Measurements from ENCODE around the gene ZNF652.

ZNF652 gene

DNA sequence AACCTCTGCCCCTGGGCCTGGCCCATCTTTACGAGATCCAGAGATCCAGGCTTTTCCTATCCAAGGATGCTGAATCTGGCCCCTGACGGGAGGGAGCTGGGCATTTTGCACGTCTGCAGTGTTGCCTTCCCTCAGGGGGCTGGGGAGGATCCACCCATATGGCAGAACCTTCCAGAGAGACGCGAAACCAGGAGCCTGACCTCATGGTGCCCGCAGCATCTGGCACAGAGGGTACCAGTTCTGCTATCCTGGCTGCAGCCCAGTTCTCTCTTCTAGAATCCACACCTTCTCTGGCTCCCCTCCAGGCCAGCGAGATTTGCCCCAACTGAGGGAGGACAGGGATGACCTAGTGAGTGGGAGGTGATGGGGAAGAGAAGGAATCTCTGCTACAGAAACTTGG lies 20.5 kb upstream of the ZNF652 start:
- no peak overlapping the region for H3K4me3 ChIP-seq (ENCODE audit: low read depth, low read length)
- H3K9ac ChIP-seq (ENCODE audit: low read depth, low read length), result no peak overlapping the region
- H3K9me3 ChIP-seq (ENCODE audit: control insufficient read depth, insufficient read depth, low read length), result no peaks in the 10 kb centered on the region
- H3K36me3 ChIP-seq (ENCODE audit: control insufficient read depth, insufficient read depth, low read length), result no peaks in the 10 kb centered on the region
- no peaks in the 10 kb centered on the region for H3K4me1 ChIP-seq (ENCODE audit: control insufficient read depth, insufficient read depth, low read length)
- H3K27me3 ChIP-seq (ENCODE audit: control insufficient read depth, insufficient read depth, low read length), result no peaks in the 10 kb centered on the region

DNA sequence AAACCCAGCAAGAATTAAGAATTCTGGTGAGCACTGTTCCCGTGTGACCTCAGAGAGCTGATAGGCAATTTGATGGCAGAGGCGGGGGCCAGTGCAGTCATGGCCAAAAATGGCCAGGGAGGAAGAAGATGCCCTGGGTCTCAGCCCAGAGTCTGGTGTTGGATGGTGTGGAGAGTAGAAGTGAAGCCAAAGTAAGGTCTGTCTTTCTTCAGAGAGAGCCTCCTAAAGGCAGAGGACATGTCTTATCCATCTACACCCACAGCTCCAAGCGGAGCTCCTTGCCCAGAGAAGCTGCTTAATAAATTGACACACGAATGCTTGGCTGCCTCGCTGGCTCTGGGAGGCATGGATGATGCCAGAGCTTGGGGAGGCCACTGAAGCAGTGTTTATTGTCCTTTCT lies 19.7 kb upstream of the ZNF652 start:
- Histone ChIP-seq H3K27me3 (ENCODE audit: control insufficient read depth, insufficient read depth, low read length) (no peaks in the 10 kb centered on the region), H3K36me3 (ENCODE audit: control insufficient read depth, insufficient read depth, low read length) (no peaks in the 10 kb centered on the region), H3K9ac (ENCODE audit: low read depth, low read length) (no peak overlapping the region), H3K4me3 (ENCODE audit: low read depth, low read length) (no peak overlapping the region), H3K4me1 (ENCODE audit: control insufficient read depth, insufficient read depth, low read length) (no peaks in the 10 kb centered on the region), H3K9me3 (ENCODE audit: control insufficient read depth, insufficient read depth, low read length) (no peaks in the 10 kb centered on the region)

GRCh38 chr17:49381033-49381432 lies 19.0 kb upstream of the ZNF652 start:
- Histone ChIP-seq H3K4me1 (ENCODE audit: control insufficient read depth, insufficient read depth, low read length) (peaks cover 6% of the 10 kb centered on the region), H3K36me3 (ENCODE audit: control insufficient read depth, insufficient read depth, low read length) (no peaks in the 10 kb centered on the region), H3K27me3 (ENCODE audit: control insufficient read depth, insufficient read depth, low read length) (no peaks in the 10 kb centered on the region), H3K9me3 (ENCODE audit: control insufficient read depth, insufficient read depth, low read length) (no peaks in the 10 kb centered on the region), H3K4me3 (ENCODE audit: low read depth, low read length) (no peak overlapping the region), H3K9ac (ENCODE audit: low read depth, low read length) (no peak overlapping the region)

- Histone ChIP-seq H3K9ac (ENCODE audit: low read depth, low read length) (no peak overlapping the region), H3K9me3 (ENCODE audit: control insufficient read depth, insufficient read depth, low read length) (no peaks in the 10 kb centered on the region), H3K4me1 (ENCODE audit: control insufficient read depth, insufficient read depth, low read length) (peaks cover 6% of the 10 kb centered on the region), H3K27me3 (ENCODE audit: control insufficient read depth, insufficient read depth, low read length) (no peaks in the 10 kb centered on the region), H3K4me3 (ENCODE audit: low read depth, low read length) (no peak overlapping the region), H3K36me3 (ENCODE audit: control insufficient read depth, insufficient read depth, low read length) (no peaks in the 10 kb centered on the region)
Observed at GRCh38 chr17:49379926-49380325, 17.9 kb upstream of the ZNF652 start.

GRCh38 chr17:49378311-49378710 lies 16.3 kb upstream of the ZNF652 start:
- Histone ChIP-seq H3K27me3 (ENCODE audit: control insufficient read depth, insufficient read depth, low read length) (no peaks in the 10 kb centered on the region), H3K4me1 (ENCODE audit: control insufficient read depth, insufficient read depth, low read length) (peaks cover 6% of the 10 kb centered on the region), H3K36me3 (ENCODE audit: control insufficient read depth, insufficient read depth, low read length) (no peaks in the 10 kb centered on the region), H3K9ac (ENCODE audit: low read depth, low read length) (no peak overlapping the region), H3K4me3 (ENCODE audit: low read depth, low read length) (no peak overlapping the region), H3K9me3 (ENCODE audit: control insufficient read depth, insufficient read depth, low read length) (no peaks in the 10 kb centered on the region)

DNA sequence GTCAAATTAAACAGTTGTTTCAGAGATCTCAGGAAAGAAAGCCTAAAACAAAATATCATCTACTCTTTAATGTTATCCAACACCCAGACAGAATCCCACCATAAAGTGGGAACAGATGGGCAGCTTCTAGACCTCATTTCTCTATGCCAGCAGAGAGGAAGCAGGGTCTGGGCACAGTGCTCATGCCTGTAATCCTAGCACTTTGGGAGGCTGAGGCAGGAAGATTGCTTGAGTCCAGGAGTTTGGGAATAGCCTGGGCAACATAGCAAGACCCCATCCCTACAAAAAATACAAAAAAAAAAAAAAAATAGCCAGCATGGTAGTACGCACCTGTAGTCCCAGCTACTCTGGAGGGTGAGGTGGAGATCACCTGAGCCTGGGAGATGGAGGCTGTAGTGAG lies 13.5 kb upstream of the ZNF652 start:
- Histone ChIP-seq H3K36me3 (ENCODE audit: control insufficient read depth, insufficient read depth, low read length) (no peaks in the 10 kb centered on the region), H3K9ac (ENCODE audit: low read depth, low read length) (no peak overlapping the region), H3K9me3 (ENCODE audit: control insufficient read depth, insufficient read depth, low read length) (no peaks in the 10 kb centered on the region), H3K4me3 (ENCODE audit: low read depth, low read length) (no peak overlapping the region), H3K4me1 (ENCODE audit: control insufficient read depth, insufficient read depth, low read length) (peaks cover 19% of the 10 kb centered on the region), H3K27me3 (ENCODE audit: control insufficient read depth, insufficient read depth, low read length) (no peaks in the 10 kb centered on the region)

GRCh38 chr17:49373115-49373514 lies 11.1 kb upstream of the ZNF652 start:
- Histone ChIP-seq H3K4me1 (ENCODE audit: control insufficient read depth, insufficient read depth, low read length) (peaks cover 24% of the 10 kb centered on the region), H3K27me3 (ENCODE audit: control insufficient read depth, insufficient read depth, low read length) (no peaks in the 10 kb centered on the region), H3K9me3 (ENCODE audit: control insufficient read depth, insufficient read depth, low read length) (no peaks in the 10 kb centered on the region), H3K9ac (ENCODE audit: low read depth, low read length) (no peak overlapping the region), H3K36me3 (ENCODE audit: control insufficient read depth, insufficient read depth, low read length) (no peaks in the 10 kb centered on the region), H3K4me3 (ENCODE audit: low read depth, low read length) (no peak overlapping the region)

DNA sequence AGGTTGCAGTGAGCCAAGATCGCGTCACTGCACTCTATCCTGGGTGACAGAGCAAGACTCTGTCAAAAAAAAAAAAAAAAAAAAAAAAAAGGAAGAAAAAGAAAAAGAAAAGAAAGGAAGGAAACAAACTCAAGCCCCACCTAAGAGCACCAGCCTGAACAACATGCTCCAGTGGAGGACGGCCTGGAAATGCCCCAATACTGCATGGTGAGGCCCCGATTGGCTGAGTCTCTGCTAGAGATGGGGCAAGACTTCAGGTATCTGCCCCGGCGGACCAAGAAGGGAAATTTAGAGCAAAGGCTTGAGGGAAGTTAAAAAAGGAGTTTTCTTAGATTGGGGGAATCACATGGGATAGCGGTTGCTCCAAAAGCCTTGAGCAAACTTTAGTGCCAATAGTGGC lies 10.4 kb upstream of the ZNF652 start:
- no peak overlapping the region for H3K9ac ChIP-seq (ENCODE audit: low read depth, low read length)
- H3K9me3 ChIP-seq (ENCODE audit: control insufficient read depth, insufficient read depth, low read length), result no peaks in the 10 kb centered on the region
- H3K4me1 ChIP-seq (ENCODE audit: control insufficient read depth, insufficient read depth, low read length), result peaks cover 24% of the 10 kb centered on the region
- no peaks in the 10 kb centered on the region for H3K36me3 ChIP-seq (ENCODE audit: control insufficient read depth, insufficient read depth, low read length)
- no peak overlapping the region for H3K4me3 ChIP-seq (ENCODE audit: low read depth, low read length)
- H3K27me3 ChIP-seq (ENCODE audit: control insufficient read depth, insufficient read depth, low read length), result no peaks in the 10 kb centered on the region

DNA sequence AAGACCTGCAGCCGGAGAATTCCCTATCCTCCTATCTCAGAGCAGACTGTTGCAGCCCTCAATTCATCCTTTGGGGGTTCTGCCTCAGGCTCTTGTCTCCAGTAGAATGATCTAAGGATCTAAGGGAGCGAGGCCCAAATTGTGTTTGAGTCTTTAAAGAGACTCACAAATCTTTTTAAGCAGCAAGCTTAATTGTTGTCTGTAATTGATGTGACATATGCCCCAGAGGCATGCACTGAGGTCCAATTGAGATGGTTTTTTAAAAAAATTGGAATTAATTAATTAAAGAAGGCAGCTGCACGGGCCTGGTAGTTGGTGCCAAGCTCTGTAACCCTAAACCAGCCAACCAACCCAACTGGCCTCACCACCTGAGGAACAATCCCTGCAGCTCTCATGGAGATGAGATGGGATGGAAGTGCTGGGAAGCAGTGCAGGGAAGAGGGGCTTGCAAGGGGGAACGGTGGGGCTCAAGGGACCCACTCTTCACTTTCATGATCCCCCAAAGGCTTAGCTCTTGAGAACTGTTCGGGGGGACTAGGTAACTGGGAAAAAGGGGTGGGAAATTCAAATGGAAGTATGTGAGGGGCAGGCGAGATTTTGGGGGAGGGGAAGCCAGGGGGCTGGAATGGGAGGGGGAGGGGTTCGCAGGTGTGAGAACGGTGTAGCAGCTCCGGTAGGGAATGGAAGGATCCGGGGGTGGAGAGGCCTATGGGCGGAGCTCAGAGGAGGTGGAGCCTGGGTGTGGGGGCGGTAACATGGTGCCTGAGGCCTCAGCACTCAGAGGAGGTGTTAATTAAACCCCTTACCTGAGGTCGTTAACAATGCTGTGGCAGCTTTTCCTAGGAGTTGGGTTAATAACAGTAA lies 9.2 kb upstream of the ZNF652 start:
- no peaks in the 10 kb centered on the region for H3K27me3 ChIP-seq (ENCODE audit: control insufficient read depth, insufficient read depth, low read length)
- no peaks in the 10 kb centered on the region for H3K36me3 ChIP-seq (ENCODE audit: control insufficient read depth, insufficient read depth, low read length)
- H3K9me3 ChIP-seq (ENCODE audit: control insufficient read depth, insufficient read depth, low read length), result no peaks in the 10 kb centered on the region
- no peak overlapping the region for H3K9ac ChIP-seq (ENCODE audit: low read depth, low read length)
- H3K4me1 ChIP-seq (ENCODE audit: control insufficient read depth, insufficient read depth, low read length), result peaks cover 18% of the 10 kb centered on the region
- H3K4me3 ChIP-seq (ENCODE audit: low read depth, low read length), result peak overlapping the region; percentile 16

DNA sequence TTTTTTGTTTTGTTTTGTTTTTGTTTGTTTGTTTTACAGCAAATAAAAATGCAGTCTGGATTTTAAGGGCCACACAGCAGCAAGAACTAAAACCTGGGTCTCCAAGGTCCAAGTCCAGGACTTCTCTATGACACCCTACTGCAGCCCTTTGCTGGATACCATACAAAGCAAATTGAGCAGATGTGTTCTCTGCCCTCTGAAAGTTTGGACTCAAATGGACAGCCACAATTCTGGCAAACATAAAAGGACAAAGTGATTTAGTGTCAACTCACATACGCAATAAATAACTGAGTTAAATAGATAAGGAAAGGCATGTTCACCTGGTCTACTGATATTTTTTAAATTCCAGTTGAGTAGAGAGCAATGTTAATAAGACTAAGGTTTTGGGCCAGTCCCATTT lies 7.7 kb upstream of the ZNF652 start:
- Histone ChIP-seq H3K36me3 (ENCODE audit: control insufficient read depth, insufficient read depth, low read length) (no peaks in the 10 kb centered on the region), H3K9me3 (ENCODE audit: control insufficient read depth, insufficient read depth, low read length) (no peaks in the 10 kb centered on the region), H3K27me3 (ENCODE audit: control insufficient read depth, insufficient read depth, low read length) (no peaks in the 10 kb centered on the region), H3K4me1 (ENCODE audit: control insufficient read depth, insufficient read depth, low read length) (peaks cover 18% of the 10 kb centered on the region), H3K4me3 (ENCODE audit: low read depth, low read length) (no peak overlapping the region), H3K9ac (ENCODE audit: low read depth, low read length) (no peak overlapping the region)

DNA sequence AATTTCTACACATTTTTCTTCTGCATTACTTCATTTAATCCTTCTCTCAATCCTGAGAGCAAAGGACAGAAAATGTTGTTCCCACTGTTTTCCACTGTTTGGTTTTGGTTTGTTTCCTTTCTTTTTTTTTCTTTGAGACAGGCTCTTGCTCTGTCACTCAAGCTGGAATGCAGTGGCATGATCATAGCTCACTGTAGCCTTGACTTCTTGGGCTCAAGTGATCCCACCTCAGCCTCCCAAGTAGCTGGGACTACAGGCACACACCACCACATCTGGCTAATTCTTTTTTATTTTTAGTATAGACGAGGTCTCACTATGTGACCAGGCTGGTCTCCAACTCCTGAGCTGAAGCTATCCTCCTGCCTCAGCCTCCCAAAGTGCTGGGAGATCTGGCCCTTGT lies 7.0 kb upstream of the ZNF652 start:
- Histone ChIP-seq H3K36me3 (ENCODE audit: control insufficient read depth, insufficient read depth, low read length) (no peaks in the 10 kb centered on the region), H3K4me1 (ENCODE audit: control insufficient read depth, insufficient read depth, low read length) (peaks cover 18% of the 10 kb centered on the region), H3K9me3 (ENCODE audit: control insufficient read depth, insufficient read depth, low read length) (no peaks in the 10 kb centered on the region), H3K27me3 (ENCODE audit: control insufficient read depth, insufficient read depth, low read length) (no peaks in the 10 kb centered on the region), H3K9ac (ENCODE audit: low read depth, low read length) (no peak overlapping the region), H3K4me3 (ENCODE audit: low read depth, low read length) (no peak overlapping the region)

DNA sequence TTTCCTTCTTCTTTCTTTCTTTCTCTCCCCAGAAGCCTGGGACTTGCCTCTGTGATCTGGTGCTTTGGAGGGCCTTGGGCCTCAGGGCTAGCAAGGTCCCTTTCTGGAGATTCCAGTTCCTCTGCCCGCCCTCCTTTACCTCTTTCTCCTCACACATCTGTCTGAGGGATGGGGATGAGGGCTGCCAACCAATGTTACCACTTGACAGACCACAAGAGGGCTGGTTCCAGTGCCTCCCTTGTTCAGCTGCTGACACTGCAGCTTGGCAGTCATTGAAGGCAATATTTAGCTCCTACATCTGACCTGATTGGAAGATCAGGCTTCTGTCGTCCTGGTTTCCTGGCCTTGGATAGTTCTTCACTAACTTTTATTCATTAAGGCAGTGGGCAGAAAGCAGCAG lies 3.6 kb upstream of the ZNF652 start:
- H3K9ac ChIP-seq (ENCODE audit: low read depth, low read length), result no peak overlapping the region
- H3K36me3 ChIP-seq (ENCODE audit: control insufficient read depth, insufficient read depth, low read length), result no peaks in the 10 kb centered on the region
- no peaks in the 10 kb centered on the region for H3K9me3 ChIP-seq (ENCODE audit: control insufficient read depth, insufficient read depth, low read length)
- no peaks in the 10 kb centered on the region for H3K27me3 ChIP-seq (ENCODE audit: control insufficient read depth, insufficient read depth, low read length)
- H3K4me3 ChIP-seq (ENCODE audit: low read depth, low read length), result no peak overlapping the region
- peaks cover 8% of the 10 kb centered on the region for H3K4me1 ChIP-seq (ENCODE audit: control insufficient read depth, insufficient read depth, low read length)

Measured in iPS-15b (cell line).